DMS153 (cell line): ENCODE data around the gene HMGA1.

ENCODE experiments used
- DNase-seq: peaks from one replicate; lab custom pipeline; 2025; lab: John Stamatoyannopoulos, UW

HMGA1 gene

DNA sequence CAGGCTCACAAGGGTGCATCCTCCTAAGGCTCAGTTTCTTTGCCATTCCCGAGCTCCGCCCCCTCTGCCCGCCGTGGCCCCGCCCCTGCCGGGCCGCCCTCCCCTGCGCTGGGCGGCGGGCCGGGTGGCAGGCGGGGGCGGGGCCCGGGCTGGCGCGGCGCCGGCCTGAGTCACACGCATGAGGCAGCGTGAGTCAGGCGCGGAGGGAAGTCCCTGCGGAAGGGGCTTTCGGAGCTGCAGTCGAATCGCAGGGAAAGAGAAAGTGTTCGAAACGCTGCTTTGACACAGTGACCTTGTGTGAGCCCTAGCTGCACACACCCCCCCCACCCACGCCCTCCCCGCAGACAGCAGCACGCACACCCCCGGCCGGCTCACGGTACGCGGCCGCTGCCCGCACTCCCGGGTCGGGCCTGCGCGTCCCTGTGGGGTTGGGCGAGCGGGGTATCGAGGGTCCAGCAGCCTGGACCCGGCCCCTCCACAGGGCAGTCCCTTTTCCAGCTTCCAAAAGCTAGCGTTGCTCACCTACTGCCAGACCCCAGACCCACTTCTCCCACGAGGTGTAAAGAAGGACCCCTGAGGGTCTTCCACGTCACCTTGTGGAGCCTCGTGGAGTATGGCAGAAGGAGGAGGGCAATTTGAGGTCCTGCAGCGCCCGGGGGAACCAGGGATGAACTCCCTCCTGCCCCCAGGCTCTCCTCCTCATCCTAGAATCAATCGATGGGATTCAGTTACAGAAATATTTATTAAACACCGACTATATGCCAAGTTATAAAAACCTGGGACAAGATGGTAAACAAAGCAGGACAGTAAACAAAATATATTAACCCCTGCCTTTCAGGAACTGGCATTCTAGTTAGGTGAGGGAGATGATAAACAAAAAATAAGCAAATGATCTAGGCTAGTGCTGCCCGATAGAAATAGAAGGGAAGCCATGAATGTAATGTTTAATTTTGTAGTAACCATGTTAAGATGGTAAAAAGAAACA lies 12.4 kb upstream of the HMGA1 start:
- peak; percentile 66 for DNase-seq

GRCh38 chr6:34225551-34225950 lies 11.1 kb upstream of the HMGA1 start:
- DNase-seq: no peak

DNA sequence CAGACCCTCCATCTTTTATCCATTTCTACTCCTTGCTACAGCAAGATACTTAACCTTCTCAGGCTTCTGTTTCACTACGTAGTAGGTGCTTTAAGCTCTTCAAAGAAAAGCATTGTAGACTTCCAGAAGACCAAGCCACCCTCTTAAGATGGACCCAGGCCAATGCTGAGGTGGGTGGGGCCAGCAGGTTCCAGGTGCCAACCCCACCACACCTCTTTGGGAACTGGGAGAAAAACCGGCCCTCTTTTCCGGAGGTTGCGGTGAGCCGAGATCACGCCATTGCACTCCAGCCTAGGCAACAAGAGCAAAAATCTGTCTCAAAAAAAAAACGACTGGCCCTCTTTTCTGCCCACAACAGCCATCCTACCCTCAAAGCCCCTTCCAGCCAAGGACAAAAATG lies 10.6 kb upstream of the HMGA1 start:
- DNase-seq: no peak

- DNase-seq: no peak
Measured at GRCh38 chr6:34226731-34227586, 9.7 kb upstream of the HMGA1 start.

DNA sequence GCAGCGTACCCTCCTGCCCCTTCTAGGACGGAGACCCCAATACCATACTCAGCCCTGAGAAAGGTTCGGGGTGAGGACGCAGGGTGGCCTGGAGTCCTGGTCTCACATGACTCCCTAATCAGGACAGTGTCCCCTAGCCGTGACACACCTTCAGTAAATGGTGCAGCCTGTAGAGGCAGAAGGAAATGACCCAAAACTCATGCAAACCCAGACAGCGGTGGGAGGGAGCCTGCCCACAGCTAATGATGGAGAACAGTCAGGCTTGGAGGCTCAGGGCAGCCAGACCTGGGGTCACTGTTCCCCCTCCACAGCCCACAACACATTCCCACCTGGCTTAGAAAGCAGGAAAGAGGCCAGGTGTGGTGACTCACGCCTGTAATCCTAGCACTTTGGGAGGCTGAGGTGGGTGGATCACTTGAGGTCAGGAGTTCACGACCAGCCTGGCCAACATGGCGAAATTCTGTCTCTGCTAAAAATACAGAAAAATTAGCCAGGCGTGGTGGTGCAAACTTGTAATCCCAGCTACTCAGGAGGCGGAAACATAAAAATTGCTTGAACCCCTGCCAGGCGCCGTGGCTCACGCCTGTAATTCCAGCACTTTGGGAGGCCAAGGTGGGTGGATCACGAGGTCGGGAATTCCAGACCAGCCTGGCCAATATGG lies 8.8 kb upstream of the HMGA1 start:
- no peak for DNase-seq

GRCh38 chr6:34229877-34230276 lies 6.8 kb upstream of the HMGA1 start:
- no peak for DNase-seq

GRCh38 chr6:34230653-34231371 lies 5.9 kb upstream of the HMGA1 start:
- no peak for DNase-seq

GRCh38 chr6:34231566-34232336 lies 4.9 kb upstream of the HMGA1 start:
- no peak for DNase-seq

DNA sequence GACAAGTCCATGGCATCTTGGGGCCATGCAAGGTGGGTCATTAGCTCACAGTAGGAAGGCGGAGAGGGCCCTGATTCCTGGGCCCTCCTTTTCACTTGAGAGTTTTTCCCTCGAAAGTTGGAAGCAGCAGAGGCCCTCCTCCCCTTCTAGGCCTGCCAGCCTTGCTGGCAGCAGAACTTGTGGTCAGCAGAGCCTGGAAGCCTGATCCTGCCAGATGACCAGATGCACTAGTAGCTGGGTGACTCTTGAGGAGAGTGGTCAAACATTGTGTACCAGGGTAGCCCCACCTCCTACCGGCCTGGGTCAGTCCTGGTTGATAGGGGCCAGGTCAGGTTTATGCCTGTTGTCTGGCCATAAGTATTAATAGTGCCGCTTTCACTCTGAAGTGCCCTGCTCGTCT lies 3.8 kb upstream of the HMGA1 start:
- no peak for DNase-seq

GRCh38 chr6:34233867-34234266 lies 2.8 kb upstream of the HMGA1 start:
- DNase-seq: no peak

DNA sequence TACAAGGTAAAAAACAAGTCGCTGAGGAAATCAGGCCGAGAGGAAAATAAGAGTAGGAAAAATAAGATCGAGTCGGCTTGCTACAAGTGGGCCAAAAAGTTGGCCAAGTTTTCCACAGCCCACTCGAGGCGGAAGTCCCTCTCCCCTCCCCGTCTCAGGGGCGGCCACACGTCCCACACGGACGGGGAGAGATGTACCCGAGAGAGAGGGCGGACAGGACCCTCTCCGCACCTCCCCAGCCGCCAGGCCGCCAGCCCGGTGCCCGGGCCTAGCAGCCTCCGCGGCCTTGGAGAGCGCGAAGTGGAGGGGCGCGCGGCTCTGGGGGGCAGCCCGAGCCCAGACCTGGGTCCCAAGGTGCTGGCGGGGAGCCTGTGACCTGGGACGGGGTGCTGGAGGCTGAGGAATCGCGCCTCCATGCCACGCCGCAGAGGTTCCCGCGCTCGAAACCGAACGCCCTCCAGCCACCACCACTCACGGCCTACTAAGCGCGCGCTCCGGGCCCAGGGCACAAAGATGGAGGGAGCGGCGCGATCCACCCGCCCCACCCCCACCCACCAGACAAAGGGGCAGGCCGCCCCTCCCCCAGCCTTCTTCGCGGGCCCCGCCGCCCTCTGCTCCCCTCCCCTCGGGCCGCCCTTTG lies 1.9 kb upstream of the HMGA1 start:
- DNase-seq: no peak

GRCh38 chr6:34235307-34236130 lies 1.2 kb upstream of the HMGA1 start:
- DNase-seq: no peak

- no peak for DNase-seq
Measured at GRCh38 chr6:34236131-34236442, 586 bp upstream of the HMGA1 start.

DNA sequence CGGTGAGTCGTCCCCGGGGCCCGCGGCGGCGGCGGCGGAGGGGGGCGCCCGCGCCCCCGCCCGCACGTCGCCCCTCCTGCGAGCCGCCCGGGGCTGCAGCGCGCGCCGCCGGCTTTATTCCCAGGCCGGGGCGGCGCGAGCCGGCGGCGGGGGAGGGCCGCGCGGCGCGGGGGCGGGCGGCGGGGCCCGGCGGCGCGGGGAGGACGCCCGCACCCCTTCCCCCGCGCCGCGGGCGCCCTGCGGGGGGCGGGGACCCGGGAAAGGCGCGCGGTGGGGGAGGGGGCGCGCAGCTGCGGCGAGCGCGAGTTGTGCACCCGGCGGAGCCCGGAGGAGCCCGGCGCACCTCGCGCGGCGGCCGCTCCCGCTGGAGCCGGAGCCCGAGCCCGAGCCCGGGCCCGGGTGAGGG lies 646 bp downstream of the HMGA1 start:
- no peak for DNase-seq

- DNase-seq: peak; percentile 32
Measured at GRCh38 chr6:34237722-34238584, 1.3 kb downstream of the HMGA1 start.

DNA sequence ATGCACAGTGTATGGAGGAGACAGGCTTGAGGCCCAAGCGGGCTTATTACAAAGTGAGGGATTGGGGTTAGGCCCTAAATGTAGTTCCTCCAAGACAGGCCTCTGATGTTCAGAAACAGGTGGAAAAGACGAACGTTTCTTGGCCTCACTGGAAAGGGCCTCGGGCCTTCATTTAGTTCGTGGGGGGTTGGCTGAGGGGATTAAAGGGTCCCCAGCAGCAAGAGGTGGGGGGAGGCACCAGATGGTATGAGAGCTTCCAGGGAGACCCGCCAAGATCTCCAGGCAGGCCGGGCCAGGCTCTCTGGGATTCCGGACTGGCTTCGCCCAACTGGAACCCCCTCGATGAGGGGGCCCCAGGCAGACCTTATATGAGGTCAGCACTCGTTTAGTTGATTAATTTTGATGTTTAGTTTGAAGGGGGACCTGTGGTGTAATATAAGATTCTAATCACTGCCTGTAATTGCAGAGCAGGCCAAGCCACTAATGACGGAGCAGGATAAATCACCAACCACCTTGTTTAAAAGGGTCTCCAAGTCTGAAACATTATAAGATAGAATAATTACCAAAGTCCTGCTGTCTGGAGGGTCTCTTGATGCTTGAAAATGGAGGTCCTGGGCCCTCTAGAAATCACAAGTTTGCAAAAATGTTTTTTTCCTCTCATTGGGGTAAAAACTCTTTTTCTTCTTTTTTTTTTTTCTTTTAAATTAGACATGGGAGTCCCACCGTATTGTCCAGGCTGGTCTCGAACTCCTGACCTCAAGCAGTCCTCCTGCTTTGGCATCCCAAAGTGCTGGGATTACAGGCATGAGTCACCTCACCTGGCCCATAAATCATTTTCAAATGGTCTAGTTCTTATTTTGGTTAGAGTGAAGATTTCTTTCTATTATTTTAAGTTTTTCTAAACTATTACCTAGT lies 2.2 kb downstream of the HMGA1 start:
- DNase-seq: no peak

DNA sequence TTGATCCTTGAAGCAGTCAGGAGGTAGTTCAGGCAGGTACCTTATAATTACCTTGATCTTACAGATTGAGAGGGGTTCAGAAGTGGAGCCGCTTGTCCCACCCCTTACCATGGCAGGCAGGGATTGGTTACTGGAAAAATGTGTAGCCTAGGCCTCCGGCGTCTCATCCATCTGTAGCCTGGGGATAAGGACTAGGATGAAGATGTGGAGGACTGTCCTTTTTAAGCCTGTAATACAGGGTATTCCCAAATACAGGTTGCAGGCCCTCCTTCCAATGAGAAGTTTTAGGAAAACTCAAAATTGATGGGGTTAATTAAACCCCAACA lies 2.8 kb downstream of the HMGA1 start:
- DNase-seq: no peak

DNA sequence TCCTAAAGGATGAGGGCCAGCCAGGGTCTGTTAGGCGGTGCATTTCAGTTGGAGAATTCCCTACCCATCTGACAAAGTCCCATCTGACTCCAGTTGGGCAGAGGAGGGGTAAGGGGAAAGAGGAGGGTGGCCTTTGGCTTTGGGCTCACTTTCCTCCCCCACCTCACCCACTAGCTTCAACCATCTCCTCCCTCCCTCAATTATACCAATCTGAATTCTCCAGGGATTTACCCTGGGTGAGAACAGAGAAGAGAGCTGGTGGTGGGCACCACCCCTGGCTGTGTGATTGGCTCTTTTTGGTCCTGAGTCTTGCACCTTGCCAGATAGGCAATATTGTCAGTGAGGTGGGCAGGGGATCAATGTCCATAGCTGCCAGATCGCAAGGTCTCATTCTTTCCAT lies 3.2 kb downstream of the HMGA1 start:
- DNase-seq: no peak
